COLO668 (cell line): ENCODE measurements around the gene PRDM16.

Experiments used
- DNase-seq: peaks from one replicate; lab custom pipeline; 2025; ENCODE audit not compliant: unreplicated experiment; lab: John Stamatoyannopoulos, UW

PRDM16 gene

DNA sequence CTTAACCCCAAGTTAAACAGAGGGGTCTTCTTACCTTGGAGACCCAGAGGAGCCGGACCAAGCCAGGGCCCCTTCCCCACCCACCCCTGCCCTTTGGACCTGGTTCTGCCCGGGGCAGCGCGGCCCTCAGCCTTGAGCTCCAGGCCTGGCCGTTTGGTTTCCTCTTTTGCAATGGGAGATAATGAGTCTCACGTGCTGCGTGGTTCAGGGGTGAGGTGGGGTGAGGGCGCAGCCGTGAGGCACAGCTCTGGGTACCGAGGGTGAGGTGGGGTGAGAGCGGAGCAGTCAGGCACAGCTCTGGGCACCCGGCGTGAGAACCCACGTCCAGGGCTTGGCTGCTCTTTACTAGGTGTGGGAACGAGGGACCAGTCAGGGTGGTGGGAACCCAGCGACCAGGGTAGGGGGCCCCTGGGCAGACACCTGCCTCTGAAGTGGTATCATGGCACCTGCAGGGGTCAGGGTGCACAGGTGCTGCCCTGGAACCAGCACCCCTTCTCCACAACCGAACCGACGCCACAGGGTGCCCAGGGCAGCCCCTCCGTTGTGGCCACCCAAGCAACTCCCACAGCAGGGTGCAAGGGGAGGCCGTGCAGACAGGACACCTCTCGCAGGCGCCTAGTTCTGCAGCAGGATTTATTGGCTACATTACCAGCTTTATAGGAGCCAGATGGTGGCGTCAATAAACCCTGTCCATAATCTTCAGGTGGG lies 182.2 kb downstream of the PRDM16 start:
- no peak for DNase-seq

DNA sequence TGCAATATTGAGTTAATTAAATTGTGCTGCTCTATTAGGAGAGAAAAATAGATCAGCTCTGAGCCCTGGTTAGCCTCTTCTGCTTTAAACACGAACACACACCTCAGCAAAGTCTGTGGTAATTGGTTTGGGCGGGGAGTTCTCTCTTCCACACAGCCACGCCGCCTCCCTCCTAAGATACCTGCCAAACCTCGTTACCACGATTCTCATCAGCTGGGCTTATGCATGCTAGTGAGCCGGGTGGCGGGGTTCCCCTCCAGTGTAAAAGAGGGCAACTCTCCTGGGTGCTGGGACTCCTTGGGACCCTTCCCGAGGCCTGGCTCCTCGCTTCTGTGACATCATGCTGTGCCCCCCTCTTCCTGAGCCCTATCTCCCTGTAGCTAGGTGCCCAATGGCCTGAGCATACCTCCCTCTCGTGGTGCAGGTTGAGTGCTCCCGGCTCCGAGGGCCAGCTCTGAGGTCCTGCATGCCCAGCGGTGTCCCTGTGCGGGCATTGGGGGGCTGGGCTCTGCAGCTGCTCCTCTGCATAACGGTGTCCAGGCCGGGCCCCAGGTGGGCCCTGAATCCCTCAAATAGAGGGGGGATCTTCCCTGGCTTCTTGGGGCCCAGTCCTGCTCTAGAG lies 182.9 kb downstream of the PRDM16 start:
- no peak for DNase-seq

DNA sequence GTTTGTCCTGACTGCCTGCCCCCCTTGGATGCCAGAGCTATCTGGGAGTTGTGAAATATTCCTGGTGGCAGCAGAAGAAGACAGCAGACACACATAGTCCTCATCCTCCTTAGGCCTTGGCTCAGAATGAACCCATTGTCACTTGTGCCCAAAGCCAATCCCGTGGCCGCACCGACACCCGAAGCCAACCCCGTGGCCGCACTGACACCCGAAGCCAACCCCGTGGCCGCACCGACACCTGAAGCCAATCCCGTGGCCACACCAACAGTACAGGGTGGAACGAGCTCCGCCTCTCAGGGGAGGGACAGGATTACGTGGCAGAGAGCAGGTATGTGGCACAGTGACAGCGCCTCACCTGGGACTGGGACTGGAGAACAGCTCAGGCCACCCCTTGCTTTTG lies 186.7 kb downstream of the PRDM16 start:
- no peak for DNase-seq

DNA sequence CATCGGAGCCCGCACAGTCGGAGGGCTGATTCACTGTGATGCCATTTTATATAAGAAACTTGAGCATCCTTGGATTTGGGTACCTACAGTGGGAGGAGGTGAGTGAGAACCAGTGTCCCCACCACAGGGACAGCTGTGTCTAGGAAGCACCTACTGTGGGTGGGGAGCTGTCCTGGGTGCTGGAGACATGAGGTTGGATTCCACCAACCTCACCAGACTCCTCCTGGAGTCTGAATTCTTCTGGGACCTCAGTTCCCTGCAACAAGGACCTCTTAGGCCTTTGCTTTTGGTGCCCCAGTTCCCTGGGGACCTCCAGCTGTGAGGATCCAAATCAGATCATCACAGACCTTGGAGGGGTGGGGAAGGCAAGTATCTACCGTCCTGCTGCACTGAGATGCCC lies 188.8 kb downstream of the PRDM16 start:
- no peak for DNase-seq

DNA sequence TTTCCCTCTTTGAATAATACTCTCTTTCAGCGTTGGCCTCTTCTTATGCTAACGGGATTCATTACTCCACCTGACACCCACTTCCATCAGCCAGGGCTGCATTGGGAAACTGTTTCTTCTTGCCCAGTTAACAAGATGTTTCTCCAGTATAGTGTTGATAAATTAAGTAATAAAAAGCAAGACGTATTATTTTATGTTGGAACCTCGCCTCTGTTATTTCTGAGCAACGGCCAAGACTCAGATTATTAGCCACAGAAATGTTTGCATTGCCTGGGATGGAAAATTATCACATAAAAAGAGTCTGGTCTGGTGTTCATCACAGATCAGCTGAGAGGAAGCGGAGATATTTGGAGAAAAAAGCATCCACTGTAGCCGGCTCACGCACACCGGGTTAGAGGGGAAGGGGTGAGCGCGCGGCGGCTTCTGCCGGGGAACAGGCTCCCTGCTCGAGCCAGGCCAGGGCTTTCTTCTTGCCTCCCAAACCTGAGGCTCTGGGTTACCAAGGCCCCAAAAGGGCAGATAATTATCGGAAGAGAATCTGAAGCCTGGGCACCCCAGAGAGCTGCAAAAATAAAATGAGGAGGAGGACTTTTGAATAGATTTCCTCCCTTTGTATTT lies 189.5 kb downstream of the PRDM16 start:
- DNase-seq: no peak

DNA sequence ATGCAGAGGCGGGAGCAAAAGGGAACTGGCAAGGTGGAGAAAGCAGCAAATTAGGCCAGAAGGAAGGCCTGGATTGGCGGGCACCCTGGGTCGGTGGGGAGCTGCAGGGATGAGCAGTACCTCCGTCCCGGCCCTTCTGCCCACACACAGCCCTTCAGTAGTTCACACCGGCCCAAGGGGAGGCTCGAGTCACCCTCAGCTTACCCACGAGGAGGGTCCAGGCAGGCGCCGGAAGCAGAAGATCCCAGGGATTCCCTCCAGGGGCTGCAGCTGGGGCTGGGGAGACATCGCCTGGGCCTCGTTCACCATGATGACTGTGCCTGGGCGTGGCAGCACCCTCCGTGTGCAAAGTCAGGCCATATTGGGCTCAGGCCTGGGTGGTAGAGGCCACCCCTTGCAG lies 190.0 kb downstream of the PRDM16 start:
- DNase-seq: no peak

DNA sequence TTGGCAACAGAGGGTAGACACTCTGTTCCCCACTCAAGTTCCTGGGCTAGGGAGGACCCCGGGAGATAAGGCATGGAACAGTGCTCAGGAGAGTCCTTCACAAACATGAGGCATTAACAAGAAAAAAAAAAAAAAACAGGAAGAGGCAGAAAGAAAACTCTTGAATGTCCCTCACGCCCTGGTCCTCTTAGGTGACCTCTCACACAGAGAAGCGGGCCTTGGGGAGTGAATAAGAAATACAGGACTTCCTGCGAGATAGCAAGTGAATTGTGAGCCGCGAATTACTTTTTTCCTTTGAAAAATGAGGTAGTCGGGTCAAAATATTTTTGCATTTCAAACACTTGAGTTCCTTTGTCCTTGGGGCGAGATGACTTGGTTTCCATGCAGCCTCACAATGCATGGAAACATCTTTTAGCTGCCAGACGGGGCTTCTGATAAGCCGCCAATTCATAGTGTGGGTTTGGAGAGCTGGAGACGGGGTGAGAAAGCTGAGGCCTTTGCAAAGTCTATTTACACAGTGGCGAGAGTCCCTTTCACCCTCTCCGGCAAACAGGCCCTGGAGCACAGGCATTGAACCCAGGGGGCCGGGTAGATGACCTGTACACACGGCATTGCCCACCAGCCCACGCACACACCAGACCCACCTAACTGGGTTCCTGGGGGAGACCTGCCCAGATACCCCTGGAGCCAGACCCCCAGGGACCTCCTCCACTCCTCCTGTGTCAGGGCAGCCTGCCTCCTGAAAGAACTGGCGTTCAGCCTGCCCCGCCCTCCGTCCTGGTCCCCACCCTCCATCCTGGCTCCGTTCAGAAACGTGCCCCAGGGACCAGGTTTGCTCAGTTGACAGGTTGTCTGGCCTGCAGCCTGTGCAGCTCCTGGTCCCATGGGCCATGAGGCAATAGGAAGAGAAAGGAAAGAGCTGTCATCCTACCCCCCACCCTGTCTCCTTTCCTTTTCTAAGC lies 192.3 kb downstream of the PRDM16 start:
- DNase-seq: no peak

DNA sequence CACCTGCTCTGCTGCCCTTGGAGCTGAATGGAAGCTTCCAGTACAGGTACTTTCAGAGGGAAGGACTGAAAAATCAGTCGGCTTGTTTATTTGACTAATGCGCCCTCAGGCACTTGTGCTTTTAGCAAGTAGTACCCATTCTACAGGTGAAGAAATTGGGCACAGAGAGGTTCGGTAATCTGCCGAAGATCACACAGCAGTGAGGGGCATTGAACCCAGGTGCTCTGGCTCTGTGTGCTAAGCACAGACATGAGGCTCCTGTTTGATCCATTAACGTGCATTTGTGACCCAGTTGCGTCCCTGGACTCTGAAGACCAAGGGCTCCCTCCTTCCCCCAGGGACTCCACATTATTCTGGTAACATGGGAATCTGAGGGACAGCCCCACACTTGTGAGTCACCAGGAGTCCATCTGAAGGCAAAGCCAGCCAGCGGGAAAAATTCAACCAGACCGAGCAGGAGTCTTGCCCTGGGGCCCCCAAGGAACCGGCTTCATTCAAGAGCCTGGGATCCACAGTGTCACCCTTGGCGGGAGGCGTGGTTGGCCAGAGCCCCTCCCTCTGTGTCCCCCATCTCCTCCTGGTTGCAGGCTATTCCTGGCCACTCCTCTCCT lies 193.1 kb downstream of the PRDM16 start:
- DNase-seq: no peak

DNA sequence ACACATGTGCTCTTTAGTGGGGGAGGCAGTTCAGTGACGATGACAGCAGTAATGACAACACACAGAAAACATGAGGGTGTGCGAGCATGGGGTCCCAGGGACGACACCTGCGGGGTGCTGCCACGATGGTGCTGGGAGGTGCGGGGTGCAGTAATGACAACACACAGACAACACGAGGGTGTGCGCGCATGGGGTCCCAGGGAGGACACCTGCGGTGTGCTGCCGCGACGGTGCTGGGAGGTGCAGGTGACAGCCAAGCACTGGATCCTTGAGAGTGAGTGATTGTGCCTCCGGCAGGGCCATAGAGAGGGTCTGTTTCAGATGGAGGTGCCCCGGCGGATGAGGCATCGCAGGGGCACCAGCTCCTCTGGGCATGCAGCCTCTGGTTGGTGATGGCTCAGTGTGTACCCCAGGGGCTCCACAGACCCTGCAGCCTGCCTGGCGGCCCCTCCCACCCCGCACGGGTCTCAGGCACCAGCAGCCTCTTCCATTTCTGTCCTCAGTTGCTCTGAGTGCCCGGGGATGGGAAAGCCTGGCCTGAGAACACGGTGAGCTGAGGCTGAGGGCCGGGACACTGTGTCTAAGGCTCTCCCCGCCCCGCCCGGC lies 193.8 kb downstream of the PRDM16 start:
- DNase-seq: no peak

DNA sequence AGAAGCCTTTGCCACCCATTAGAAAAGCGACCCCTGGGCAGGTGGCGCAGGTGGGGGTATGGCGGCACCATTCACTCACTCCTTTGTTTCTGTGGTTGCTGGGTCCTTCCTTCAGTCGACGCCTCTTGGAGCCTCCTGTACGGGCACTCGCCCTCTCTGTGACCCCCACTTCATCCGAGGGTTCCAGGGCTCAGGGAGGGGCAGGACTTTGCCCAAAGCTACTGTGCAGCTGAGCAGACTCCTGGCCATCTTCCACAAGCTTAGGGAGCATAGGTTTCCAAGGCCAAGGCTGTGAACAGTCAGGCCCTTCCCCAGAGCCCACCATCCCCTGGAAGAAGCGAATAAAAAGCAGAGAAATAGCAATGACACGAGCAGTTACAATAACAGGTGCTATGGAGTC lies 194.8 kb downstream of the PRDM16 start:
- no peak for DNase-seq

DNA sequence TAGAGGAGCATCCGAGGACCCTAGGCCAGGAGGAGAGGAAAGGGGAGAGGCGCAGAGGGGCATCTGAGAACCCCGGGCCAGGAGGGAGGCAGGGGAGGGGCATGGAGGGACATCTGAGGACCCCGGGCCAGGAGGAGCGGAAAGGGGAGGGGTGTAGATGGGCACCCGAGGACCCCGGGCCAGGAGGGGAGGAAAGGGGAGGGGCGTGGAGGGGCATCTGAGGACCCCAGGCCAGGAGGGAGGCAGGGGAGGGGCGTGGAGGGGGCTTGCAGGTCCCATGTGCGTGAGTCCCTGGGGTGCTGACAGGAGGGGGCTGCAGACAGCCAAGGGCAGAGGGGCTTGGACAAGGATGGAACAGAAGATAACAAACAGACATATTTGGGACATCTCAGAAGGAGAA lies 195.5 kb downstream of the PRDM16 start:
- DNase-seq: no peak

DNA sequence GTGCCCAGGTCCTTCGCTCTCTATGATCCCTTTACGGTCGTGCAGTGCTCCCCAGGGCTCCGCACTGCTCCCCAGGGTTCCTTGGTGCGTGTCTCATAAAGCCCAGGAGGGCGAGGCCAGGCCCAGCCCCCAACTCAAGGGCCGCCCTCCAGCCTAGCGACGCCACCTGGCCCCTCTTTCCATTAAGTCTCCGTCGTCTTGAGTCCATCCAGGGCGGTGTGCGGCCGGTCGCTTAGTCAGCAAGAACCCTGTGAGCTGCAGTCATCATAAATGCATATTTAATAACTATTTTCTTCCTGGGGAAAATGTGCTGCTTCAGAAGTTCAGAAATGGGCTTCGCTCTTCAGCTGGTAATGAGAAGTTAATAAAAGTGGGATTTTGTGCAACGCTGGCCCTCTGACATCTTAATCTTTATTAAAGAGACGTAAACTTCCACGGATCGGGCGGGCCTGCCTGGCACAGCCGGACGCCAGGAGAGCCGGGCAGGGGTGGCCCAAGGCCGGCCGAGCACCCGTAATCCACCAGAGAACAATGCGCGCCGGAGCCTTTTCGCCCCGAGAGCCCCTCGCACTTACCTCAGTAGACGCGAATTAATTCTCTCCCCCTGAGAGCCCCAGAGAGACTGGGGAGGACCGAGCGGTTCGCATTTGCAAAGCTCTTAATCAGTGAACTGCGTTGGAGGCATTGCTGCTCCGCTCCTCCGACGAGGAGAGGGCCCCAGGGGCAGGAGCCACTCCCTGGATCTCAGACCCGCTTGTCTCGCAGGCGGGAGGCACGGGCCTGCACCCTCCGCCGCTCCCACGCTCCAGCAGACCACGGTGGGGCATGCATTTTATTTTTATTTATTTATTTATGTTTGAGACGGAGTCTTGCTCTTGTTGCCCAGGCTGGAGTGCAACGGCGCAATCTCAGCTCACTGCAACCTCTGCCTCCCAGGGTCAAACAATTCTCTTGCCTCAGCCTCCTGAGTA lies 197.1 kb downstream of the PRDM16 start:
- DNase-seq: no peak

DNA sequence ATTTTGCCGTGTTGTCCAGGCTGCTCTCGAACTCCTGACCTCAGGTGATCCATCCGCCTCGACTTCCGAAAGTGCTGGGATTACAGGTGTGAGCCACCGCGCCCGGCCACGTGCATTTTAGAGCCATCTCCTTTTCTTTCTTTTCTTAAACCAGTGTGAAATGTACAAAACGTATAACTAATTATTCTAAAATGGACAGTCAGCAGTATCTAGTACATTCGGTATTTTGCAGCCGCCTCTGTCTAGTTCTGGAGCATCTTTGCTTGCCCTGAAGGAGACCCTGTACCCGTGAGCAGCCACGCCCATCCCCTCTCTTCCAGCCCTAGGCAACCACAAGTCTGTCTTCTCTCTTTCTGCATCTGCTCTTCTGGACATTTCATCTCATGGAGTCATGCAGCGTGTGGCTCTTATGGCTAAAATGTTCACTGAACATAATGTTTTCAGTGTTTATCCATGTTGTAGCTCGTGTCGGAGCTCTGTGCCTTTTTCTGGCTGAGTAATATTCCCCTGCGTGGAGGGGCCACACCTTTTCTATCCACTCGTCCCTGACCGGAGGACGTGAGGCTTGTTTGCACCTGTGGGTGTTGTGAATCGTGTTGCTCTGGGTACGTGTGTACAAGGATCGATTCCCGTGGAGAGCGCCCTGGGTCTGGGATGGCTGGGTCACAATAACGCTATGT lies 198.0 kb downstream of the PRDM16 start:
- no peak for DNase-seq

DNA sequence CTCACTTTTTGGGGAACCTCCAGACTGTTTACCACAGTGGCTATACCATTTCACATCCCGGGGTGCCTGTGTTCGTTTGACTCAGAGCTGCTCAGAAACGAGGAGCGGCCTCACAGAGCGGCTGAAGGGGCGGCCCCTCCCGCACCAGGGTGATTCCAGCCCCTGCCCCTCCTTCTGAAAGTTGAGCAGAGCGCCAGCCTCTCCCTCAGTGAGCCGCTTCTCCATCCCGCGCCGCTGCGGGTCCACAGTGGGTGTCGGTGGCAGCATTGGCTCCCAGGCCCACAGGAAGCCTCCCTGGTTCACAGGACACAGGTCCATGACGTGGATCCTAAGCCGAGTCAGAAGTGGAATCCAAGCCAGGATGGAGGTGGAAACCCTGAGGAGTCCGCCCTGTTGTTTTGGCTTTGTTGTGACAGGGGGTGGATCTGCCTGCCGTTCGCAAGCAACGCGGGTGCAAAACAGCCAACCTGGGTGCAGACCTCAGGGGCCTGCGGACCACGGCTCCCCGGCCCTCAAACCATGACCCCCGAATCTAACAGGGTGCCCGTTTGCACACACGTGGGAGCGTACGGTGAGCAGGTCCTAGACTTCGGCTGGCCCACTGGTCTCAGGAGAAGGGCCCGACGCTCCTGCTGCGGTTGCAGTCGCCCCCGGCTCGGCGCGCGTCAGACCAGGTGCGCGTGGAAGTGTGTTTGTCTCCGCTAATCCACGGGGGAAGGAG lies 198.7 kb downstream of the PRDM16 start:
- DNase-seq: no peak

DNA sequence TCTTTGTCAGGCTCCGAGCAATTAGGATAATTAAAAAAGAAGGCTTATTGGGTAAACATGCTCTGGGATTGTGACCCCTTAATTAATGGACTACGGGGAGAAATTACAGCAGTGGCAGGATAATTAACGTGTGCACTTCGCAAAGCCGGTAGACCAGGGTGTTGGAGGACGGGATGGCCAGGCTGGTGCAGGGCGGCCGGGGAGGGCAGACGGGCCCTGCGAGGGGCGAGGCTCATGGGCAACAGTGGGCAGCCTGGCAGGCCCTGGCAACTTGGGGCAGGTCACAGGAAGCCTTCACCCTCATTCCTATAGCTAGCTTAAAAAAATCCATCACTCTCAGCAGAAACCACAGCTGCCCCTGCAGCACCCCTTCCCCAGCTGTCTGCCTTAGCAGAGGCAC lies 199.3 kb downstream of the PRDM16 start:
- DNase-seq: no peak

DNA sequence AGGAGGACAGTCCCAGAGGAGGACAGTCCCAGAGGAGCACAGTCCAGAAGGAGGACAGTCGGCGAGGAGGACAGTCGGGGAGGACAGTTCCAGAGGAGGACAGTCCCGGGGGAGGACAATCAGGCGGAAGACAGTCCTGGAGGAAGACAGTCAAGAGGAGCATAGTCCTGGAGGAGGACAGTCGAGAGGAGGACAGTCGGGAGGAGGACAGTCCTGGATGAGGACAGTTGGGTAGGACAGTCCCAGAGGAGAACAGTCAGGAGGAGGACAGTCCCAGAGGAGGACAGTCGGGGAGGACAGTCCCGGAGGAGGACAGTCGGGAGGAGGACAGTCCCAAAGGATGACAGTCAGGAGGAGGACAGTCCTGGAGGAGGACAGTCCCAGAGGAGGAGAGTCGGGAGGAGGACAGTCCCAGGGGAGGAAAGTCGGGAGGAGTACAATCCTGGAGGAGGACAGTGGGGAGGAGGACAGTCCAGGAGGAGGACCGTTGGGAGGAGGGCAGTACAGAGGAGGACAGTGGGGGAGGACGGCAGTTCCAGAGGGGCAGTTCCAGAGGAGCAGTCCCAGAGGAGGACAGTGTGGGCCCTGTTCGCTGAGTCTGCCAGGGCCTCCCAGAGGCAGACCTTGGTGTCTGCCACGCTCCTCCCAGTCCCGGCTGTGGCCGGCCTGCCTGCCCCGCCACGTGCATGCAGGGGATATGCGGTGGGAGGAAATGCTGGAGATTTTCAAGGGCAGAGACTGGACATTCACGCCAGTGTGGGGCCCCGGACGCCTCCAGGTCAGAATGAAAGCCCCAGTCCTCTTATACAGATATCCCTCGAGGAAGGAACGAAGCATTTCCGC lies 201.6 kb downstream of the PRDM16 start:
- DNase-seq: no peak

DNA sequence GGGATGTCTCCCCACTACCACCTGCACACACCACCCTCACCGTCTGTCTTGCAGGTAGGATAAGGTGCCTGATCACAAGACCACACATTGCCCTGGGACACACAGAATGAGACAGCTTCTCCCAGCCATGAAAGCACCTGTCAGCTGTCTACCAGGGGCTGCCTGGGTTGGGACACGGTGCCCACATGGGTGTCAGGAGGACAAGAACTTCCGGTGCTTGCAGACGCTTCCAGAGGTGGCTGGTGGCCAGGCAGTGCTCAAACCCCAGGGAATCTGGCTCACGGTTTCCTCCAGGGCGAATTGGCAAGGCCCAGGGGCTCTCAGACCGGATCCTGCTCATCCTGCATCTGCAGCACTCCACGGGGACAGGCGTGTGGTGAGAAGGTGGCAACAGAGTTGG lies 202.9 kb downstream of the PRDM16 start:
- no peak for DNase-seq
